ENCODE measurements around the gene TPO. TPM values are rescaled to one million over a fixed set of nuclear protein-coding genes. Genes with fewer than 3 reads are reported as not detected.

TPO gene
- total RNA-seq, 1 experiment from 2014 or later: not detected

DNA sequence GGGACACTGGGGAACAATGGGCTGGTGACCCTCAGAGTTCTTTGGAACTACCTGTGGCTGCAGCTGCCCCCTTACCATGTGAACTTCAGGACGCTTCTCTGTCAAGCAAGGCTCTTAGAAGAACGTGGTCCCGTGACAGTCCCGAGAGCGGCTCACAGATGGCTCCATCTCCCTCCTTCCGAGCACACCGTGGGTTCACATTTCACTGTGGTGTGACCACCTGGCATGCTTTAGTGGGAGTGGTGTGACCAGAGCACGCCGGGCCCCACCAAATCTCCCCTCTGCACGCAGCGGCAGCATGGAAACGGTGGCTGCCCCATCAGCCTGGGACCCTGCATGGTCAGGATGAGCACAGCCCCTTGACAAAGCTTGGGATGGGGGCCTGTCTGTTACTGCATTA is 9.7 kb upstream of the TPO start:
- Histone ChIP-seq H3K27ac (ENCODE audit: insufficient read length, low read depth, low read length) (no peak overlapping the region), H3K23ac (ENCODE audit: insufficient read length, low read depth, low read length) (no peak overlapping the region), H2BK15ac (ENCODE audit: low read depth, low read length) (no peak overlapping the region), H3K9me3 (ENCODE audit: control insufficient read depth, low read depth, low read length) (no peaks in the 10 kb centered on the region), H2BK12ac (ENCODE audit: insufficient read length, low read depth, low read length) (no peak overlapping the region), H3K27me3 (ENCODE audit: insufficient read depth, low read length) (no peaks in the 10 kb centered on the region), H2BK20ac (ENCODE audit: low read depth, low read length, poor library complexity, severe bottlenecking) (no peak overlapping the region), H3K14ac (ENCODE audit: insufficient read depth, low read length) (no peak overlapping the region), H3K4ac (ENCODE audit: low read depth, low read length) (no peak overlapping the region), H4K91ac (ENCODE audit: insufficient read length, low read depth, low read length) (no peak overlapping the region), H4K20me1 (ENCODE audit: control insufficient read depth, insufficient read depth, insufficient read length) (no peaks in the 10 kb centered on the region), H2AFZ (ENCODE audit: low read length) (no peak overlapping the region), H3K4me2 (ENCODE audit: insufficient read depth, insufficient read length, low read length) (no peak overlapping the region), H3K23me2 (ENCODE audit: insufficient read length, low read depth, low read length, poor library complexity, severe bottlenecking) (no peaks in the 10 kb centered on the region), H4K8ac (replicated peaks; ENCODE audit: insufficient read length, low read depth, low read length) (no peak overlapping the region), H3K79me2 (ENCODE audit: insufficient read depth, low read length) (no peaks in the 10 kb centered on the region), H2AK5ac (ENCODE audit: insufficient read length, low read length) (no peak overlapping the region), H4K5ac (ENCODE audit: insufficient read length, low read depth, low read length) (no peak overlapping the region), H3K4me1 (ENCODE audit: insufficient read depth, low read length) (no peaks in the 10 kb centered on the region; the same call in 1 of the 2 replicates), H3K56ac (ENCODE audit: insufficient read length, low read depth, low read length) (no peak overlapping the region), H3T11ph (ENCODE audit: low read length) (no peak overlapping the region), H2BK5ac (ENCODE audit: insufficient read length, low read length) (no peak overlapping the region), H3K79me1 (ENCODE audit: insufficient read depth, low read depth, low read length, poor library complexity, severe bottlenecking) (no peaks in the 10 kb centered on the region), H2BK120ac (ENCODE audit: low read depth, low read length, poor library complexity, severe bottlenecking) (no peak overlapping the region), H3K9ac (ENCODE audit: extremely low read depth, insufficient read length, low read length) (no peak overlapping the region), H3K18ac (ENCODE audit: insufficient read length, low read depth, low read length) (no peak overlapping the region)
- Mint-ChIP-seq H3K4me1 (peaks cover 6 to 10% of the 10 kb centered on the region in 2 experiments; a peak in 3 of 4 replicates), H3K27me3 (ENCODE audit: low read depth) (peaks cover 11% of the 10 kb centered on the region), H3K4me3 (no peak overlapping the region), H3K36me3 (ENCODE audit: insufficient read depth in 1 of 3, low read depth in 3 of 3) (peaks cover 0 to 2% (median 0%) of the 10 kb centered on the region in 3 experiments; a peak in 2 of 7 replicates), H3K27ac (no peak overlapping the region), H3K9me3 (peaks cover 0 to 7% of the 10 kb centered on the region in 2 experiments; a peak in 2 of 5 replicates)
- TF ChIP-seq, protein P1, sequence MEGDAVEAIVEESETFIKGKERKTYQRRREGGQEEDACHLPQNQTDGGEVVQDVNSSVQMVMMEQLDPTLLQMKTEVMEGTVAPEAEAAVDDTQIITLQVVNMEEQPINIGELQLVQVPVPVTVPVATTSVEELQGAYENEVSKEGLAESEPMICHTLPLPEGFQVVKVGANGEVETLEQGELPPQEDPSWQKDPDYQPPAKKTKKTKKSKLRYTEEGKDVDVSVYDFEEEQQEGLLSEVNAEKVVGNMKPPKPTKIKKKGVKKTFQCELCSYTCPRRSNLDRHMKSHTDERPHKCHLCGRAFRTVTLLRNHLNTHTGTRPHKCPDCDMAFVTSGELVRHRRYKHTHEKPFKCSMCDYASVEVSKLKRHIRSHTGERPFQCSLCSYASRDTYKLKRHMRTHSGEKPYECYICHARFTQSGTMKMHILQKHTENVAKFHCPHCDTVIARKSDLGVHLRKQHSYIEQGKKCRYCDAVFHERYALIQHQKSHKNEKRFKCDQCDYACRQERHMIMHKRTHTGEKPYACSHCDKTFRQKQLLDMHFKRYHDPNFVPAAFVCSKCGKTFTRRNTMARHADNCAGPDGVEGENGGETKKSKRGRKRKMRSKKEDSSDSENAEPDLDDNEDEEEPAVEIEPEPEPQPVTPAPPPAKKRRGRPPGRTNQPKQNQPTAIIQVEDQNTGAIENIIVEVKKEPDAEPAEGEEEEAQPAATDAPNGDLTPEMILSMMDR (conservative IDR thresholded peaks at IDR 0.05): no peak
- WGBS (ENCODE audit: extremely low coverage, insufficient read length, low lambda C conversion rate): no CpG with 5 or more reads among the region's 12 CpGs
- DNase-seq: no peak

All from H9 (cell line).